HG03159 (cell line): ENCODE measurements around the gene GAS2L2.

Experiments used
- ATAC-seq: cut with Tn5 transposase; IDR thresholded peaks from one replicate; pipeline ENCODE4 v1.9.1; 2021; ENCODE audit warnings: mild to moderate bottlenecking, moderate library complexity; ENCODE audit not compliant: unreplicated experiment

Gene GAS2L2

GRCh38 chr17:35701491-35701890 lies 51.5 kb downstream of the GAS2L2 start:
- no peak for ATAC-seq

- ATAC-seq: no peak
Observed at GRCh38 chr17:35700150-35700549, 52.9 kb downstream of the GAS2L2 start.

DNA sequence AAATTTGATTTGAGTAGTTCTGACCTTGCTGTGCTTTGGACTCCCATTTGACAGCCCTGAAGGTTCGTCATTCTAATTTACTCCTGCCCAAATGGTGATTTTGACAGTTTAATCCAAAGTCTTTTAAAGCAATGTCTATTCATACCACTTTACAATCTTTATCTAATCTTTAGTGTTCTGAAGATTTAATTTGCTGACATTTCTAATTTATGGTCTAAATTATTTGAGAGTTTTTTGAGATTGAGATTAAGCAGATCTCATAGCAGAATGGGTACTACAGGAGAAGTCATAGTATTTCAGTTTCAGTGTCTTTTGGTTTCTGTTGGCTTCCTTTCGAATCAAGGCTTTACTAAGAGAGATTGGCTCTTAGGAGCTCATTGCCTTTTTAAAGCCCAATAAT lies 54.2 kb downstream of the GAS2L2 start:
- no peak for ATAC-seq

DNA sequence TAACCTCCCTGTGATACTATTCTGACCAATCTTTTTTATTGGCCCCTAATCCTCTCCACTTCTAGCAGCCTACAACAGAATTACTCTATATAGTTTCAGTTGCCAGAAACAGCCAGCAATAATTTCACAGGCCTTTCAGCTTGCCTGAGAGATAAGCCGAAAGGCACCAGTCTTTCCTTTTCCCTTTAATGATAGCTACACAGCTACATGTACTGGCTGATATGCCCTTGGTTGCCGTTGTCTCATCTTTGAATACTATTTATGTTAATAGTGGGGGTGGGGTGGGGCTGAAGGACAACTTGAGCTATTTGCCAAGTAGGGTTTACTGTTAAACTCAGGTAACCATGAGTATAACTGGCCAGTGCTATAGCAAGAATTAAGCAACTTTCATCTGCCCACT lies 57.4 kb downstream of the GAS2L2 start:
- no peak for ATAC-seq

DNA sequence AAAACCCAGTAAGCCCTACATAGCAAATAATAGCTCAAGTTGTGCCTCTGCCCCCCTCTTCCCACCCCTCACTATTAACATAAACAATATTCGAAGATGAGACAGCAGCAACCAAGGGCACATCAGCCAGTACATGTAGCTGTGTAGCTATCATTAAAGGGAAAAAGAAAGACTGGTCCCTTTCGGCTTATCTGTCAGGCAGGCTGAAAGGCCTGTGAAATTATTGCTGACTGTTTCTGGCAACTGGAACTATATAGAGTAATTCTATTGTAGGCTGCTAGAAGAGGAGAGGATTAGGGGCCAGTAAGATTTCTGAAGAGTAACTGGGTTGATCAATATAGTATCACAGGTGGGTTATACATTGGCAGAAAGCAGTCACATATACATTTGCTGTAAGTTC lies 58.1 kb downstream of the GAS2L2 start:
- no peak for ATAC-seq
